HEK293 (cell line): ENCODE results near the gene BTBD9.

Experiments used
- CTCF ChIA-PET: fragments of 350-600 bp; formaldehyde crosslinking; extraction: SDS; loops from one replicate; lab custom pipeline; 2021; ENCODE audit warnings: antibody characterized with exemption; lab: Yijun Ruan, JAX
- POLR2A ChIA-PET: fragments of 300-600 bp; formaldehyde crosslinking; extraction: SDS; loops from one replicate; lab custom pipeline; 2020; ENCODE audit warnings: antibody characterized with exemption, inconsistent platforms; lab: Yijun Ruan, JAX
- H3K27ac ChIP-seq: fragments of 200-500 bp; sonication (Bioruptor generic); 2 replicates; pipeline ENCODE4 v1.5.1; 2014; ENCODE audit warnings: low read depth, low read length, control low read depth, inconsistent platforms; ENCODE audit errors: extremely low read depth
- H3K36me3 ChIP-seq, 2 experiments: fragments of 200-500 bp in 1 of 2; sonication (Bioruptor generic) in 1 of 2; 1 replicate in 1 of 2; 2 replicates in 1 of 2; pipeline ENCODE4 v1.5.1; 2014 to 2017; ENCODE audit warnings: inconsistent platforms in 2 of 2, low read length in 2 of 2; ENCODE audit not compliant: control insufficient read depth in 2 of 2, insufficient read depth in 1 of 2
- H3K4me1 ChIP-seq: fragments of 200-500 bp; sonication (Bioruptor generic); 2 replicates; pipeline ENCODE4 v1.5.1; 2014; ENCODE audit warnings: mild to moderate bottlenecking, low read length, inconsistent platforms; ENCODE audit not compliant: control insufficient read depth, insufficient read depth
- H3K4me3 ChIP-seq: 2 replicates; pipeline ENCODE4 v1.5.1; 2011; ENCODE audit warnings: low read depth, mild to moderate bottlenecking, control low read depth, low read length, moderate library complexity
- H3K9me3 ChIP-seq: fragments of 200-500 bp; sonication (Bioruptor generic); 2 replicates; pipeline ENCODE4 v1.5.1; 2014; ENCODE audit warnings: low read depth, low read length, inconsistent platforms; ENCODE audit not compliant: control insufficient read depth, insufficient read depth
- KLF10 ChIP-seq: fragments of 450-650 bp; IDR thresholded peaks from 2 replicates; pipeline ENCODE4 v1.5.1; 2018; ENCODE audit warnings: missing biosample characterization, mild to moderate bottlenecking, missing genetic modification characterization
- PRDM1 ChIP-seq: fragments of 450-650 bp; formaldehyde crosslinking; IDR thresholded peaks from 2 replicates; pipeline ENCODE4; 2016; ENCODE audit warnings: missing biosample characterization, missing genetic modification characterization
- ZFP41 ChIP-seq: fragments of 450-650 bp; formaldehyde crosslinking; IDR thresholded peaks from 2 replicates; pipeline ENCODE4 v1.5.1; 2016; ENCODE audit warnings: missing biosample characterization, missing genetic modification characterization, borderline replicate concordance
- ZNF544 ChIP-seq: fragments of 450-650 bp; formaldehyde crosslinking; IDR thresholded peaks from 2 replicates; pipeline ENCODE4 v1.5.0; 2017; ENCODE audit warnings: missing biosample characterization, missing genetic modification characterization
- TF ChIP-seq, protein P1 (sequence below): fragments of 450-650 bp; formaldehyde crosslinking; IDR thresholded peaks from 2 replicates; pipeline ENCODE4 v1.5.1; 2017; ENCODE audit warnings: missing biosample characterization, missing genetic modification characterization
- TF ChIP-seq, protein P2 (sequence below): fragments of 450-650 bp; formaldehyde crosslinking; IDR thresholded peaks from 2 replicates; pipeline ENCODE4 v1.5.1; 2017; ENCODE audit warnings: missing biosample characterization, missing genetic modification characterization
- TF ChIP-seq, protein P3 (sequence below): fragments of 450-650 bp; IDR thresholded peaks from 2 replicates; pipeline ENCODE4 v1.5.1; 2018; ENCODE audit warnings: missing biosample characterization, mild to moderate bottlenecking, missing genetic modification characterization
- TF ChIP-seq, protein P4 (sequence below): fragments of 450-650 bp; formaldehyde crosslinking; IDR thresholded peaks from 2 replicates; pipeline ENCODE4 v1.5.1; 2016; ENCODE audit warnings: missing biosample characterization, missing genetic modification characterization, borderline replicate concordance

The BTBD9 gene

DNA sequence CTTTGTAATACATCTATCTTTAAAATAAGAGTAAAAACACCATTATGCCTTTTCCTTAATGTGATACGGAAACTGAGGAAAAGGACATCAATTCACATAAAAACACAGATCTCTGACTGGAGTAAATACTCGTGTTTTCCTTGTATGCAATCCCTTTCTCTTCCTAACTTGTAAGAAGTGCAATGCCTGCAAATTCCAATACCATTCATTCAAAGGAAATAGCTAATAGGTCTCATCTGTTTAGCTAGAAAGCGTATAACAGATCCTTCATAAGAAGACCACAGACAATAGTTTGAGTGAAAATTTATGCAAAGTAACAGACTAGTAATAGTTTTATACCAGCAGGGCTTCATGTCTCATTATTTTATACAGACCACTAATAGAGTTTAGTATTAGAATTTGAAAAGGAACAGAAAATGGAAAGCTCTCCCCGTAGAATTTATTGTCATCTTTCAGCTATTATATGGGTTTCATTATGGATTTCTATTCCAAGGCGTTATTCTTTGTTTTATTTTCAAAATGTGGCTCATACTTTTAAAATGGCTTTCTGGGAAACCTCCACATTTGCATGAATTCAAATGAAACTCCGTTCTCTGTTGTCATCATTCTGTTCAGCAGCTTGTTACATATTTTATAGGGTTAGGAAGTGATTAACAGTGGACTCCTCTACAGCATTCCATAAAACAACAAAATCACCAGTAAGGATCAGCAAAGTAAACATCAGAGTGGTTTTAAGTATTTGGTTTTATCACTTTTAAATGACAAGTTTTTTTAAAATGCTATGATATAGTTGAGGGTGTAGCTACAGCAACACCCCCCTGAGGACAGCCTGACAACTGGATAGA lies 186.7 kb downstream of the BTBD9 start:
- TF ChIP-seq, protein P1, sequence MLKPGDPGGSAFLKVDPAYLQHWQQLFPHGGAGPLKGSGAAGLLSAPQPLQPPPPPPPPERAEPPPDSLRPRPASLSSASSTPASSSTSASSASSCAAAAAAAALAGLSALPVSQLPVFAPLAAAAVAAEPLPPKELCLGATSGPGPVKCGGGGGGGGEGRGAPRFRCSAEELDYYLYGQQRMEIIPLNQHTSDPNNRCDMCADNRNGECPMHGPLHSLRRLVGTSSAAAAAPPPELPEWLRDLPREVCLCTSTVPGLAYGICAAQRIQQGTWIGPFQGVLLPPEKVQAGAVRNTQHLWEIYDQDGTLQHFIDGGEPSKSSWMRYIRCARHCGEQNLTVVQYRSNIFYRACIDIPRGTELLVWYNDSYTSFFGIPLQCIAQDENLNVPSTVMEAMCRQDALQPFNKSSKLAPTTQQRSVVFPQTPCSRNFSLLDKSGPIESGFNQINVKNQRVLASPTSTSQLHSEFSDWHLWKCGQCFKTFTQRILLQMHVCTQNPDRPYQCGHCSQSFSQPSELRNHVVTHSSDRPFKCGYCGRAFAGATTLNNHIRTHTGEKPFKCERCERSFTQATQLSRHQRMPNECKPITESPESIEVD: peak; percentile 76
- TF ChIP-seq ZNF544 (tag by site-specific recombination) (no peak), KLF10 (tag by site-specific recombination) (0 out of 2 replicates have a peak, but pooled peaks have one; percentile 14)
- peaks cover 9% of the 10 kb centered on the region; the same call in 1 of the 2 replicates for H3K4me1 ChIP-seq
- no peaks in the 10 kb centered on the region for H3K36me3 ChIP-seq
- ChIA-PET CTCF (interaction anchor here (0.6 to 1.3 kb wide), 5 partner anchors 15 to 847 kb away, joined by 3 to 4 read pairs (median 3); no protein-coding TSS in a partner anchor), POLR2A (no interaction called here)
- no peak overlapping the region for H3K4me3 ChIP-seq
- H3K27ac ChIP-seq: no peak overlapping the region
- H3K9me3 ChIP-seq: no peaks in the 10 kb centered on the region

DNA sequence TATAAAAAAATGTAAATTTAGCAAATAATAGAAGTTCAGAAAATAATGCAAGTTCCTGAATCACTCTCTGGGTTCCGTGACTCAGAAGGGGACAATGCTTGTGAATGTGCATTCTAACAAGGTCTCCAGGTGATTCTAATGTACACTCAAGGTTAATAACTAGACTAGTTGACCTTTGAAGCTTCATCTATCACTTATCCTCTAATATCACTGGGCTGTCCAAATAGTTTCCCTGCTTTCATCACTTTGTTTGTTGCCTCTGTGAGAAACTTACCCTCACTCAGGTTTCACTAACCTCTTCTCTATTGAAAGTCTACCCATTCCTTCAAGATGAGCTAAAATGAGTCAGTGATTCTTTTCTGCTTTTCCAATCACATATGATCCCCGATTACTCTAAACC lies 189.0 kb downstream of the BTBD9 start:
- Histone ChIP-seq H3K36me3 (no peaks in the 10 kb centered on the region), H3K4me1 (peaks cover 9% of the 10 kb centered on the region; the same call in 1 of the 2 replicates), H3K4me3 (no peak overlapping the region), H3K9me3 (no peaks in the 10 kb centered on the region), H3K27ac (no peak overlapping the region)
- CTCF ChIA-PET: no interaction called here
- POLR2A ChIA-PET: no interaction called here
- TF ChIP-seq, protein P2, sequence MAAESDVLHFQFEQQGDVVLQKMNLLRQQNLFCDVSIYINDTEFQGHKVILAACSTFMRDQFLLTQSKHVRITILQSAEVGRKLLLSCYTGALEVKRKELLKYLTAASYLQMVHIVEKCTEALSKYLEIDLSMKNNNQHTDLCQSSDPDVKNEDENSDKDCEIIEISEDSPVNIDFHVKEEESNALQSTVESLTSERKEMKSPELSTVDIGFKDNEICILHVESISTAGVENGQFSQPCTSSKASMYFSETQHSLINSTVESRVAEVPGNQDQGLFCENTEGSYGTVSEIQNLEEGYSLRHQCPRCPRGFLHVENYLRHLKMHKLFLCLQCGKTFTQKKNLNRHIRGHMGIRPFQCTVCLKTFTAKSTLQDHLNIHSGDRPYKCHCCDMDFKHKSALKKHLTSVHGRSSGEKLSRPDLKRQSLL (tag by site-specific recombination): no peak
- TF ChIP-seq, protein P3, sequence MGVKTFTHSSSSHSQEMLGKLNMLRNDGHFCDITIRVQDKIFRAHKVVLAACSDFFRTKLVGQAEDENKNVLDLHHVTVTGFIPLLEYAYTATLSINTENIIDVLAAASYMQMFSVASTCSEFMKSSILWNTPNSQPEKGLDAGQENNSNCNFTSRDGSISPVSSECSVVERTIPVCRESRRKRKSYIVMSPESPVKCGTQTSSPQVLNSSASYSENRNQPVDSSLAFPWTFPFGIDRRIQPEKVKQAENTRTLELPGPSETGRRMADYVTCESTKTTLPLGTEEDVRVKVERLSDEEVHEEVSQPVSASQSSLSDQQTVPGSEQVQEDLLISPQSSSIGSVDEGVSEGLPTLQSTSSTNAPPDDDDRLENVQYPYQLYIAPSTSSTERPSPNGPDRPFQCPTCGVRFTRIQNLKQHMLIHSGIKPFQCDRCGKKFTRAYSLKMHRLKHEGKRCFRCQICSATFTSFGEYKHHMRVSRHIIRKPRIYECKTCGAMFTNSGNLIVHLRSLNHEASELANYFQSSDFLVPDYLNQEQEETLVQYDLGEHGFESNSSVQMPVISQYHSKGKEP (tag by site-specific recombination): no peak
- 0 out of 2 replicates have a peak, but pooled peaks have one; percentile 8 for TF ChIP-seq PRDM1 (tag by site-specific recombination)

DNA sequence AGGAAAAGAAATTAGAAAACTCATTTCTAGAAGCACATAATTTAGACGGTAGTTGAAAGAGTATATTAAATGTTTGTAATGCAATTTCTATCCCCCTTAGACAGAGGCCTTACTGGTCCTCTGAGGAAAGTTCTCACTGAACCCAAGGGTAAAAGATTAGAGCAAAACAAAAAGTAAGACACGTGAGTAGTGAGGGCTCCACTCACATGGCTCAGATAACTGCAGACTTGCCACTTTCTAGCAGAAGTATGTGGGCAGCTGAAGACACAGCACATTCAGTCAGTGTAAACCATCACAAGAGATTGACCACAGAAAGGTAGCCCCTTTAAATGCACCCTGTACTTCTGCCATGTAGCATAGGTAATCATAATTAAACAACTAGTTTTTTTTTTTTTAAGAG lies 193.8 kb downstream of the BTBD9 start:
- ChIA-PET CTCF (interaction anchor here (1.0 kb wide), 1 partner anchor 48 kb away, joined by 3 read pairs; no protein-coding TSS in a partner anchor), POLR2A (no interaction called here)
- Histone ChIP-seq H3K36me3 (no peaks in the 10 kb centered on the region), H3K4me3 (no peak overlapping the region), H3K4me1 (no peaks in the 10 kb centered on the region), H3K27ac (no peak overlapping the region), H3K9me3 (no peaks in the 10 kb centered on the region)
- TF ChIP-seq, protein P4, sequence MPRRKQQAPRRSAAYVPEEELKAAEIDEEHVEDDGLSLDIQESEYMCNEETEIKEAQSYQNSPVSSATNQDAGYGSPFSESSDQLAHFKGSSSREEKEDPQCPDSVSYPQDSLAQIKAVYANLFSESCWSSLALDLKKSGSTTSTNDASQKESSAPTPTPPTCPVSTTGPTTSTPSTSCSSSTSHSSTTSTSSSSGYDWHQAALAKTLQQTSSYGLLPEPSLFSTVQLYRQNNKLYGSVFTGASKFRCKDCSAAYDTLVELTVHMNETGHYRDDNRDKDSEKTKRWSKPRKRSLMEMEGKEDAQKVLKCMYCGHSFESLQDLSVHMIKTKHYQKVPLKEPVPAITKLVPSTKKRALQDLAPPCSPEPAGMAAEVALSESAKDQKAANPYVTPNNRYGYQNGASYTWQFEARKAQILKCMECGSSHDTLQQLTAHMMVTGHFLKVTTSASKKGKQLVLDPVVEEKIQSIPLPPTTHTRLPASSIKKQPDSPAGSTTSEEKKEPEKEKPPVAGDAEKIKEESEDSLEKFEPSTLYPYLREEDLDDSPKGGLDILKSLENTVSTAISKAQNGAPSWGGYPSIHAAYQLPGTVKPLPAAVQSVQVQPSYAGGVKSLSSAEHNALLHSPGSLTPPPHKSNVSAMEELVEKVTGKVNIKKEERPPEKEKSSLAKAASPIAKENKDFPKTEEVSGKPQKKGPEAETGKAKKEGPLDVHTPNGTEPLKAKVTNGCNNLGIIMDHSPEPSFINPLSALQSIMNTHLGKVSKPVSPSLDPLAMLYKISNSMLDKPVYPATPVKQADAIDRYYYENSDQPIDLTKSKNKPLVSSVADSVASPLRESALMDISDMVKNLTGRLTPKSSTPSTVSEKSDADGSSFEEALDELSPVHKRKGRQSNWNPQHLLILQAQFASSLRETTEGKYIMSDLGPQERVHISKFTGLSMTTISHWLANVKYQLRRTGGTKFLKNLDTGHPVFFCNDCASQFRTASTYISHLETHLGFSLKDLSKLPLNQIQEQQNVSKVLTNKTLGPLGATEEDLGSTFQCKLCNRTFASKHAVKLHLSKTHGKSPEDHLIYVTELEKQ (tag by site-specific recombination): no peak
- no peak for TF ChIP-seq ZFP41
